Fibroblast of skin of back (primary cell): ENCODE measurements around the gene MYH14. TPM values are rescaled to one million over a fixed set of nuclear protein-coding genes. Genes with fewer than 3 reads are reported as not detected.

Experiments used
- DNase-seq: peaks from one replicate; pipeline ENCODE4 v3.0.0-alpha.2; 2013
- polyA plus RNA-seq, 2 experiments: library from polyadenylated mRNA; unstranded; fragments of 120-200 nt; gene quantifications; one replicate each; pipeline ENCODE4 v1.2.1, GENCODE V29; 2013; ENCODE audit not compliant: insufficient read length in 2 of 2

The MYH14 gene
- polyA plus RNA-seq (2013, experiment 1 of 2; ENCODE audit: insufficient read length), result 0.16 TPM
- polyA plus RNA-seq (2013, experiment 2 of 2; ENCODE audit: insufficient read length), result 0.13 TPM

DNA sequence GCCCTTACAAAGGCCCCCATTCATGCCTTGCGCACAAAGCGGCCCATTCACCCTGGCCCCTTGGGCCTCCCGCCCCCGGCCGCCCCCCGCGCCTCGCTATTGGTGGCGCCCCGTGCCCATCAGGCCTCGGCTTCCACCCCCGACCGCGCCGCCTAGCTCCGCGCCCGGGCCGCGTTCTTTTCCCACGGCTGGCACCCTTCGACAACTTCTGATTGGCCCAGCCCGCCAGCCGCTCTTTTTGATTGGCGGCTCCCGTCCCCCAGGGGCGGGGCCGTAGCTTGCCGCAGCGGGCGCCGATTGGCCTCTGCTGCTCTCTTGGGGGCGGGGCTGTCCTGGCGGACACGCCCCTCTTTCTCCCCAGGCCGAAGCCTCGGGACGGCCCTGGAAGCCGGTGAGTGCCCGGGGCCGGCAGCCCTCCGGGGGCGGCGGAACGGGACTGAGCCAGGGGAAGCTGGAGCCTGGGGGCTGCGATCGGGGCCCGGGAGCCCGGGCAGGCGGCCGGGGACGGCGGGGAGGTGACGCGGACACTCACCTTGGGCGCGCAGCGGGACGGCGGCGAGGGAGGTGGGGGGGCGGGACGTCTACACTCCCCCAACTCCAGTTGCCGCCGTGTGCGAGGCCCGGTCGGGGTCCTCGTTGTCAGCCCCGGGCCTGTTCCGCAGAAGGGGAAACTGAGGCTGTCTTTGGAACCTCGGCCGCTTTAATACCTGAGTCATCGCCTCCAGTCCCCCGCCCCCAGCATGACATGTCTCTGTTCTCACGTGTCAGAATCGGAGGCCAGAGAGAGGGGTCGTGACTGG is at the start of gene MYH14:
Gene MYH14, plus strand, starts transcription at position 342 of the 800 bp plus-strand sequence. CDS start 6,744 bp downstream, outside the sequence.
- peak; percentile 4 for DNase-seq

- DNase-seq, result no peak
These were observed 48.9 kb upstream of the MYH14 start for GRCh38 chr19:50154529-50154928.

DNA sequence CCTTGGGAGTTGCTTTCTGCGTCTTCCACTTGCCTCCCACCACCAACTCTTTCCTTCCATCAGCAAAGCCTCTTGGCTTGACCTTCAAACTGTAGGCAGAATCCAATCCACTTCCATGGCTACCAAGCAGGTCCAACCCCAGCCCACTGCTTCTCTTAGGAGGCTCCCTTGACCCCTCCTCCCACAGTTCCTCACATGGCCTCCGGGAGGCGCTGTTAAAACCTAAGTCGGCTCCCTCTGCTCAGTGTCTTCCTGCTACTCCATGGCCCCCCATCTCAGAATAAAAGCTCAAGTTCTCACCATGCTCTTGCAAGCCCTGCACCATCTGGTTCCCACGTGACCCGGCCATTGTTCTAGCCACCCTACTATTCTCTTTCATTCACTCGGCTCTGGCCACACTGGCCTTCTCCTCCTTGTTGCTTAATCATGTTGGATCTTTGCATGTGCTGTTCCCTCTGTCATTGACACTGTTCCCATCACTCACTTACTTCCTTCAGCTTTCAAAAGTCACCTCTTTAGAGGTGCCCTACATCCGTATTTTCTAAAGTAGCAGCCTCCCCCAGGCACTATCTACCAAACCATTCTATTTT is 47.8 kb upstream of the MYH14 start:
- no peak for DNase-seq

- DNase-seq, result no peak
These were observed 44.8 kb upstream of the MYH14 start for GRCh38 chr19:50158577-50158976.

GRCh38 chr19:50159078-50159477 is 44.3 kb upstream of the MYH14 start:
- no peak for DNase-seq

DNA sequence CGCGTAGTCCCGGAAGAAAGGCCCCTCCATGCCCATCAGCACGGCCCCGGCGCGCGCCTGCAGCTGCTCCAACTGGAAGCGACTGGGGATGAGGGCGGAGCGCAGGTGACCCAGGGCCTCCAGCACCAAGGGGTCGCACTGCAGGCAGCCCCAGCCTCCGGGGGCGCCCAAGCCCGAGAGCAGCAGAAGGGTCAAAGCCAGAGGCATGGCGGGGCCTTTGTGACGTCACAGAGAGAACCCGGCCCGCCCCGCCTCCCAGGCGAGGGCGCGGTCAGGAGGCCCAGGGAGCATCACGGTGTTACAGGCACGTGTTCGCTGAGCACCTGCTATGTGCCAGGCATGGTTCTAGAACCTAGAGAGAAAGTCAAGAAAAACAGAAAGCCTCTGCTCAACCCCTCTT is 40.4 kb upstream of the MYH14 start, which contains the start of gene IZUMO2:
Gene IZUMO2, minus strand, starts transcription at position 294 of the 400 bp plus-strand sequence. Its CDS starts 87 bp downstream, at position 207.
- DNase-seq, result no peak

- DNase-seq, result no peak
These were observed 36.1 kb upstream of the MYH14 start for GRCh38 chr19:50167314-50167721.

DNA sequence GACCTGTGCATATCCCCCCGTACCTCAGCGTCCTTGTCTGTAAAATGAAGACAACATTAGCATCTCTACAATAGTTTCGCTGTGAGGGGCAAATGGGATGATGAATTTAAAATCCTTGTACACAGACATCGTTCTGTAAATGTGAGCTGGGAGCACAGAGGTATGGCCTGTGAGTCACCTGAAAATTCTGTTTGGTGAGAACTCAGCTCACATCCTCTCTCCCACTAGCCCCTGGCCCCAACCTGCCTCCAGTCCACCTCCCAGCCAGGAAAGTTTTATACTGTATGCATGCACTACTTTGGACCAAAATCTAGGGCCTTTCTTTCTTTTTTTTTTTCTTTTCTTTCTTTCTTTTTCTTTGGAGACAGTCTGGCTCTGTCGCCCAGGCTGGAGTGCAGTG is 31.7 kb upstream of the MYH14 start:
- DNase-seq, result no peak

DNA sequence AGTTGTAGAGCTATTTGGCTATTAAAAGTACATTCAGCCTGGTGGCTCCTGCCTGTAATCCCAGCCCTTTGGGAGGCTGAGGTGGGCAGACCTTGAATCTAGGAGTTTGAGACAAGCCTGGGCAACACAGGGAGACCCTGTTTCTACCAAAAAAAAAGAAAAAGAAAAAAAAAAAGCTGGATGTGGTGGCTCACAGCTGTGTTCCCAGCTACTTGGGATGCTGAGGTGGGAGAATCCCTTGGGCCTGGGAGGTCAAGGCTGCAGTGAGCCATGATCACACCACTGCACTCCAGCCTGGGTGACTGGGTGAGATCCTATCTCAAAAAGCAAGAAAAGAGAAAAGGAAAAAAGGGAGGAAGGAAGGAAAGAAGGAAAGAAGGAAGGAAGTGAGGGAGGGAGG is 30.7 kb upstream of the MYH14 start:
- DNase-seq, result no peak

DNA sequence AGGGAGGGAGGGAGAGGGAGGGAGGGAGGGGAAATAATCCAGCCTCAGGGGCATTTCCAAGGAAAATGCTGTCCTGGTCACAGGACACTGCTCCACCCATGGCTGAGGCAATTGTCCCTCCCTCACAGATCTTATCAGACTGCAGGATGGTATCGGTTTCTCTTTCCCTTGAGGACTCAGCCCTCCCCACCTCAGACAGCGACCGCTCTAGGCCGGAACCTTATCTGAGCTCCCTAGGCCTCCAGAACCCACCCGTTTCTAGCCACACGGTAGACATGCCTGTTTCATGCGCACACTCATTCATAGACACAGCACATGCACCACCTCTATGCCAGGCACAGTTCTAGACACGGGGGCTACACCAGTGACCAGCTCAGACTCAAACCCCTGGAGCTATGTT is 30.3 kb upstream of the MYH14 start:
- no peak for DNase-seq

GRCh38 chr19:50174100-50174793 is 29.2 kb upstream of the MYH14 start:
- no peak for DNase-seq

- DNase-seq, result no peak
These were observed 27.5 kb upstream of the MYH14 start for GRCh38 chr19:50175924-50176323.

- DNase-seq, result no peak
These were observed 26.6 kb upstream of the MYH14 start for GRCh38 chr19:50176775-50177174.

- DNase-seq, result no peak
These were observed 25.1 kb upstream of the MYH14 start for GRCh38 chr19:50178320-50178719.

DNA sequence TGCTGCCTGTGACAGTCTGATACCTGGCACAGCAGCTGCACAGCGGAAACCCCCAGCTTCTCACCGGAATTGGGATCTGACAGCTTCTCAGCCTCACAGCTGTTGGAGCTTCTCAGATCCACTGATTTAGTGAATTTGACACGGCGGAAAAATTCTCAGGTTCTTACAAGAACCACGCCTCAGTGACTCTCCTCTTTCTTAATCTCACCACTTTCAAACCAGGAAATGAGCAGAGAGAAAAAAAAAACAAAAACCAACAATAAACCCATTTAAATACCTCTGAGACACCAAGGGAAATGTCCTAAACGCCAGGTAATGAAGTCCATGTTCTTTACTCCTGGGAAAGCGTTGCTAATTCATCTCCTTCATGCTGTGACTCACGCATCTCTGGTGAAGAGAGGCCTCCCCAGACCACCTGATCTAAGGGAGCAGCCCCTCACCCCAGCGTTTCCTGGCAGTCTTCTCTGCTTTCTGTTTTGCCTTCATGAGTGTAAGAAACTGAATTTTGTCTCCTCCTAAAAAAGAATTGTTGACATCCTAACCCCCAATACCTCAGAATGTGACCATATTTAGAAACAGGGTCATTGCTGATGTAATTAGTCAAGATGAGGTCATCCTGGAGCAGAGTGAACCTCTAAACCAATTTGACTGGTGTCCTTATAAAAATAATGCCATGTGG is 24.4 kb upstream of the MYH14 start:
- no peak for DNase-seq

DNA sequence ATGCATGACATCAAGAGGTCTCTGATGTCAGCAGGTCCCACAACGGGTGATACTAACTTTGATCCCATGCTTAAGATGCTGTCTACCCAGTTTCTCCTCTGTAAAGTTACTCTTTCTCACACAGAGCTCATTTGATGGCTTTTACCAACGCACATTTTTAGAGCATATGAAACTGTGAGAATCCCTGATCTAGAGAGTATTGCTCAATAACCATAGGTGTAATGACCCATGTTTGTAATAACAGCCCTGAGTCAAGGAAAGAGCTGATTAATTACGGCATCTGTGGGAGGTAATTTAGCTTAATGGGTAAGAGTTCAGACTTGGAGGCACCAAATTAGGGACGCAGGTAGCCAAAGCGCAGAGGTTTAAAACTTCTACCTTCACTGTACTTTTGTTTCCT is 22.3 kb upstream of the MYH14 start:
- no peak for DNase-seq

DNA sequence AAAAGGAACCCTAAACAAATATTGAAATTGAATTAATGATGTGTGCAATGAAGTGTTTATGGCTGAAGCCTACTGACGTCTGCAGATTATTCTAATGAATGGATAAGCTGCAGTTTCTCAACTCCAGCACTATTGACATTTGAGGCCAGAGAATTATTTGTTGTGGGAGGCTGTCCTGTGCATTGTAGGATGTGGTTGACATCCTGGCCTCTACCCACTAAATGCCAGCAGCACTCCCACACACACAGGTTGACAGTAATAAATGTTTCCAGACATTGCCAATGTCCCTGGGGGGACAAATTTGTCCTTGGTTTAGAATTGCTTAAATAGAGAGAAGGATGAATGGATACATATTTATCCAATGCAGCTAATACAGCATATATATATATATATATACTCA is 19.2 kb upstream of the MYH14 start:
- no peak for DNase-seq

DNA sequence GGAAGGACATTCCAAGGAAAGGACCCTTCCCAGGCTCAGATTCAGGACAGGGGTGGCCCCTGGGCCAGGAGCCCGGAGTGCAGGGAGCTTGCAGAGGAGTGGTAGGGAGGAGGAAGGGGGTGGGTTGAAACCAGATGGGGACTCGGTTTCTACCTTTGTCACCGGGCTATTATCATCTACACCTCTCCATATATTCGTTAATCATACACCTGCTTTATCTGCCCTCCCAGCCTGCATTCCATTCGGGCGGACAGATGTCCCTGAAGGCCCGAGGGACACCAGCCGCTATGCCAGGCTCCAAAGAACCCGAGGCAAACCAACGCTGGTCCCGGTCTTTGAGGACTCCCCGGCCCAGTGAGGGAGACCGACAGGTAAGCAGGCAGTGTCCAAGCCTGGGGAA is 15.5 kb upstream of the MYH14 start:
- DNase-seq, result no peak

DNA sequence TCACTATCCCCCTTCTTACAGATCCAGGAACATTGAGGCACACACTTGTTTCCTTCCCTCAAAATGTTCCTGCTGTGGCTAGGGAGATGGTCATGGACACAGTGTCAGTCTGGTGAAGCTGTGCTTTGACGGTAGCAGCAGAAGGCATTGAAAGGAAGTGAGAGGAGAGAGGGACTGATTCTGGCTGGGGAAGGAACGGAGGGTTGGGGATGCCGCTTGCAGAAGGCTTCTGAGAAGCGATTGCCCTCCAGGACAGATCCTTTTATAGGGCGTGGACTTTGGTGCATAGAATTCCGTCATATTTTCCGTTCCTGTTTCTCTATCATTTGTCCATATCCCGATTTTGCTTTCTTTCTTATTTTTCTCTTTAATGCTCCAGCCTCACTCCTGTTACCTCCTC is 14.1 kb upstream of the MYH14 start:
- no peak for DNase-seq

DNA sequence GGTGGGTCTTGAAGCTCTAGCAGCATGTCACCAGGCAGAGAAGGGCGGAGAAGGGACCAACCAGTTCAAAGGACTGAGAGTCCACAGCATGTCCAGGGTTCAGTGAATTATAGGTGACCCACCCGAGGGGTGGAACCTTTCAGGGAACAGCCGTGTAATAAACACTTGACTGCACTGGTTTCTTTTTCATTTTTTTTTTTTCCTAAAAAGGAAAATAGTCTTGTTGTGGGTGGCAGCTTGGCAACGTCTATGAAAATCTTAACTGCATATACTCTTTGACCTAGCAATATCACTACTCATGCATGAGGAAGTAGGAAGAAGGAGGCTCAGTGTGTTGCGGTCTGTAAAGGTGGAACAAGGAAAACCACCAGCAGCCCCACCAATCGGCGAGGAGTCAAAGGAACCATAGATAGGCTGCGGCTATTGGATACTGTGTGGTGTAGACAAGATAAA is 13.0 kb upstream of the MYH14 start:
- no peak for DNase-seq

DNA sequence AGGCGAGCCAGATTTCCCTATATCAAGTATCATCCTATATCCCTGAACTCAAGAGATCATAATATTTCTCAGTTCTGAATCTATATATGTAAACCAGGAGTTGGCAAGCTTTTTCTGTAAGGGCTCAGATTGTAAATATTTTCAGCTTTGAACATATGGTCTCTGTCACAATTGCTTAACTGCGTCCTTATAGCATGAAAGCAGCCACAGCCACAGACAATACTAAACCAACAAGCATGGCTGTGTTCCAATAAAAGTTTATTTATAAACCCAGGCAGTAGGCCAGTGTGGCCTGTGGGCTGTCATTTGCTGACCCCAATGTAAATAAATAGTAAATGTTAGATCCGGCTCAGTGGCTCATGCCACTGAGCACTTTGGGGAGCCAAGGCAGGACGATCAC is 12.2 kb upstream of the MYH14 start:
- DNase-seq, result no peak

DNA sequence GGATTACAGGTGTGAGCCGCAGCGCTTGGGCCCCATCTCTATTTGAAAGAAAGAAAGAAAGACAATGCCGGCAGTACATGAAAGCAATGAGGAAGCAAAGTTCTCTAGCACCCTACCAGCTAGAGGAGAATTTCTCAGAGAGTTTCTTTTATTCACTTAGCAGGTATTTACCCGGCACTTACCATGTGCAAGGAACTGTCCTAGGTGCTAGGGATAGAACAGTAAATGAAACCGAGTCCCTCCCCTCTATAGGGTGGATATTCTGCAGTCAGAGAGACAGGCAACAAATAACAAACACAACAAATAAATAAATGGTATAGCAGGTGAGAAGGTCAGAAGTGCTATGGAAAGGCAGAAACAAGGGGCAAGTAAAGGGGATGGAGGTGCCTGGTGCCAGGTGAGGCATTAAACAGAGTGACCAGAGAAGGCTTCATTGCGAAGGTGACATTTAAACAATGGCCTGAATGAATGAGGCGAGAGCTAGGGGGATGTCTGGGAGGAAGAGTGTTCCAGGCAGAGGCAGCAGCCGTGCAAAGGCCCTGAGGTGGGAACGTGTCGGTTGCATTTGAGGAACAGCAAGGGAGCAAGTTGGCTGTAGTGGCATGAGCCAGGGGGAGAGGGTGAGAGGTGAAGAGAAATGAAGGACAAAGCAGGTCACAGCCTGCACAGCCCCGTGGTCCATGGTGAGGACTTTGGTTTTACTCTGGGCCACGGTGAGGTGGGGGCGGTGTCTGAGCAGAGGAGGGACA is 10.8 kb upstream of the MYH14 start:
- no peak for DNase-seq
